ENCODE measurements around the gene EIPR1. TPM values are rescaled to one million over a fixed set of nuclear protein-coding genes. Genes with fewer than 3 reads are reported as not detected.

EIPR1 gene
- total and polyA plus RNA-seq, 2 of the 4 experiments (the other 2 are of a cell fraction) = 46.5 to 67.4 TPM

DNA sequence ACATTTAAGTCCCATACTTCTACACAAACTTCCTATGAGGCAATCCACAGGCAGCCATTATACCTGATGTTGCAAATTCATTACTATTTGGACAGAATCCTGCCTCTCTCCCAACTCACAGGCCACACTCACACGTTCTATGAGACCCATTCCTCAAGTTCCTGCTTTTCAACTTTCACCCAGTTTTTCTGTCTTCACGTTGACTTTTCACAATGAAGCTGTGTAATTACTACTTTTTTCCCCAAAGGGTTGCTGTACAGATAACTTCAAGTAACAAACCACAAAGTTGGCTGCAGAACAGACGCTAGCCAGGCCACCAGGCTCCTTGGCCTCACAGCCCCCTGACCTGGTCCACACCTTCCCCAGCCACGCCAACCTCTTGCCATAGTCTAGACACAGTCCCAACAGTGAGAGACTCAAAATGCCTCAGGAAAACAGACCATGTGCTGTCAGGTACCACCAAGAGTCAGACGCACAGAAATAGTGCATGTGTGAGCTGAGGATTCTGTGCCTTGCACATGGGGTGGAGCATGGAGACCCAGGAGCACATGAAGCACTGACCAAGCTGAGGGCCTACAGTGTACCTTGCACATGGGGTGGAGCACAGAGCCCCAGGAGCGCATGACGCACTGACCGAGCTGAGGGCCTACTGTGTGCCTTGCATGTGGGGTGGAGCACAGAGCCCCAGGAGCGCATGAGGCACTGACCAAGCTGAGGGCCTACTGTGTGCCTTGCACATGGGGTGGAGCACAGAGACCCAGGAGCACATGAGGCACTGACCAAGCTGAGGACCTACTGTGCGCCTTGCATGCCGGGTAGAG lies 61.0 kb downstream of the EIPR1 start:
- intact Hi-C loops (cut with micrococcal nuclease) (no loop called here), in situ Hi-C loops (cut with MboI; ENCODE audit: low sequenced_read_pairs) (no loop called here), dilution Hi-C loops (cut with HindIII; ENCODE audit: low sequenced_read_pairs, unreplicated experiment) (no loop called here)
- Histone ChIP-seq H2BK15ac (ENCODE audit: low read depth, low read length) (no peak overlapping the region), H2AK9ac (replicated peaks; ENCODE audit: low read depth, low read length, poor library complexity) (peak overlapping the region; percentile 53), H3K23ac (ENCODE audit: low read depth, low read length) (no peak overlapping the region), H3K27ac (ENCODE audit: insufficient read depth, low read length) (no peak overlapping the region), H2BK120ac (ENCODE audit: low read depth, low read length) (no peak overlapping the region), H3K9me1 (ENCODE audit: insufficient read depth, low read length) (peaks cover 5% of the 10 kb centered on the region; the same call in 1 of the 2 replicates), H2BK5ac (ENCODE audit: low read depth, low read length, poor library complexity, severe bottlenecking) (no peak overlapping the region), H3K9ac (ENCODE audit: low read depth, low read length) (no peak overlapping the region), H4K91ac (ENCODE audit: insufficient read depth, low read depth, low read length) (no peak overlapping the region), H2BK20ac (ENCODE audit: low read depth, low read length) (no peak overlapping the region), H3K14ac (replicated peaks; ENCODE audit: low read depth, low read length) (no peak overlapping the region), H3K4ac (ENCODE audit: low read depth, low read length) (no peak overlapping the region), H3K56ac (ENCODE audit: extremely low read depth, insufficient read depth, low read length) (no peak overlapping the region), H3K18ac (ENCODE audit: low read depth, low read length) (no peak overlapping the region), H3K36me3 (ENCODE audit: control insufficient read depth, insufficient read depth, low read length) (no peaks in the 10 kb centered on the region), H3K27me3 (ENCODE audit: control insufficient read depth, insufficient read depth, low read length) (no peaks in the 10 kb centered on the region), H4K8ac (ENCODE audit: low read depth in 2 of 2, low read length in 2 of 2) (no peak overlapping the region), H2AK5ac (ENCODE audit: low read depth, low read length) (no peak overlapping the region), H4K20me1 (ENCODE audit: insufficient read depth, low read length) (peaks cover 10% of the 10 kb centered on the region; the same call in 1 of the 2 replicates), H3K79me1 (ENCODE audit: low read depth in 1 of 2, low read length in 2 of 2) (peaks cover 18 to 21% of the 10 kb centered on the region in 2 experiments), H2AFZ (replicated peaks; ENCODE audit: low read length, poor library complexity) (peak overlapping the region; percentile 7), H3K4me1 (ENCODE audit: control insufficient read depth, insufficient read depth, low read length) (peaks cover 2% of the 10 kb centered on the region; the same call in 1 of the 2 replicates), H3K4me2 (ENCODE audit: low read depth, low read length) (no peak overlapping the region), H3K4me3 (ENCODE audit: insufficient read depth, low read depth, low read length) (no peak overlapping the region), H3K9me3 (ENCODE audit: control insufficient read depth, insufficient read depth, low read length) (no peaks in the 10 kb centered on the region), H4K5ac (ENCODE audit: low read depth, low read length) (no peak overlapping the region)
- no peak for DNase-seq
- BruUV-seq (replicated peaks) = no TSS peak
- ChIA-PET CTCF (no interaction called here), POLR2A (ENCODE audit: unreplicated experiment) (no interaction called here)
- no peak for ATAC-seq (ENCODE audit: low read depth)
- 91% methylated on average over 7 of the region's 11 CpGs; no CpG with 5 or more reads in 1 of the 2 experiments for WGBS, 2 experiments (ENCODE audit: extremely low coverage in 2 of 2, insufficient read length in 1 of 2)
- TF ChIP-seq SMC3 (IDR thresholded peaks at IDR 0.05; ENCODE audit: low read depth, low read length) (no peak), RFX5 (IDR thresholded peaks at IDR 0.05; ENCODE audit: low read depth, low read length) (no peak)

Data from IMR-90 (cell line).